Endothelial cell of umbilical vein (primary cell): ENCODE measurements around the gene SEMA3A.

Source experiments
- EZH2 ChIP-seq: IDR thresholded peaks from 2 replicates; pipeline ENCODE4 v1.6.1; 2012; ENCODE audit warnings: borderline replicate concordance, low read depth, mild to moderate bottlenecking, moderate library complexity, low read length, inconsistent platforms; ENCODE audit not compliant: severe bottlenecking
- MYC ChIP-seq: IDR thresholded peaks from one replicate; pipeline ENCODE4 v1.6.1; 2011; ENCODE audit warnings: mild to moderate bottlenecking, low read depth, low read length
- POLR2A ChIP-seq: IDR thresholded peaks from 2 replicates; pipeline ENCODE4 v1.6.1; 2012; ENCODE audit warnings: low read depth, mild to moderate bottlenecking, control low read depth, low read length
- POLR2AphosphoS5 ChIP-seq: IDR thresholded peaks from 2 replicates; pipeline ENCODE4 v1.6.1; 2012; ENCODE audit warnings: low read depth, mild to moderate bottlenecking, control low read depth, low read length, moderate library complexity; ENCODE audit not compliant: insufficient read depth
- TF ChIP-seq, protein P1 (sequence below), 2 donors: IDR thresholded peaks; 1 replicate in 1 of 2; 2 replicates in 1 of 2; pipeline ENCODE4 v1.5.1; 2011; ENCODE audit warnings: low read length in 2 of 2, mild to moderate bottlenecking in 2 of 2, moderate library complexity in 2 of 2, control low read depth in 1 of 2, inconsistent platforms in 1 of 2, low read depth in 1 of 2; ENCODE audit not compliant: insufficient read depth in 1 of 2; ENCODE audit errors: extremely low read depth in 1 of 2
- TF ChIP-seq, protein P2 (sequence below): IDR thresholded peaks from 2 replicates; pipeline ENCODE4 v1.6.1; 2011; ENCODE audit not compliant: insufficient read depth, insufficient read length

DNA sequence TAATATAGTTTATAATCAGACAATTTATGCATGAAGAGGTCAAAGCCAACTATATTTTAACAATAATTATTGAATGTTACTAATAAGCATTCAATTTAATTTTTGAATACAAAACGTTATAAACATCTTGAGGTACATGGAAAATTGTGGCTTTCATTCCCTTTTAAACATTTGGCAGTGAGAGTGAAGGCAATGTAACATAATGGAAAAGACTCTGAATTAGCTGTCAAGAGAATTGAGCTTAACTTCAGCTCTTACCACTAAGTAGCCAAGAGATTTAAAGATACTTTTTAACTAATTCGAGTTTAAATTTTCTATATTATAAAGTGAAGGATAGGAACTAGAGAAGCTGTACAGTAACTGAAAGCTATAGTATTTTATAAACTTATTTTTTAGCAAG, 98.6 kb downstream of the SEMA3A start:
- TF ChIP-seq POLR2AphosphoS5 = no peak
- TF ChIP-seq, protein P1, sequence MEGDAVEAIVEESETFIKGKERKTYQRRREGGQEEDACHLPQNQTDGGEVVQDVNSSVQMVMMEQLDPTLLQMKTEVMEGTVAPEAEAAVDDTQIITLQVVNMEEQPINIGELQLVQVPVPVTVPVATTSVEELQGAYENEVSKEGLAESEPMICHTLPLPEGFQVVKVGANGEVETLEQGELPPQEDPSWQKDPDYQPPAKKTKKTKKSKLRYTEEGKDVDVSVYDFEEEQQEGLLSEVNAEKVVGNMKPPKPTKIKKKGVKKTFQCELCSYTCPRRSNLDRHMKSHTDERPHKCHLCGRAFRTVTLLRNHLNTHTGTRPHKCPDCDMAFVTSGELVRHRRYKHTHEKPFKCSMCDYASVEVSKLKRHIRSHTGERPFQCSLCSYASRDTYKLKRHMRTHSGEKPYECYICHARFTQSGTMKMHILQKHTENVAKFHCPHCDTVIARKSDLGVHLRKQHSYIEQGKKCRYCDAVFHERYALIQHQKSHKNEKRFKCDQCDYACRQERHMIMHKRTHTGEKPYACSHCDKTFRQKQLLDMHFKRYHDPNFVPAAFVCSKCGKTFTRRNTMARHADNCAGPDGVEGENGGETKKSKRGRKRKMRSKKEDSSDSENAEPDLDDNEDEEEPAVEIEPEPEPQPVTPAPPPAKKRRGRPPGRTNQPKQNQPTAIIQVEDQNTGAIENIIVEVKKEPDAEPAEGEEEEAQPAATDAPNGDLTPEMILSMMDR (IDR thresholded peaks at IDR 0.05; ENCODE audit: extremely low read depth in 1 of 2, insufficient read depth in 1 of 2, low read depth in 1 of 2, low read length in 2 of 2) = no peak
- no peak for TF ChIP-seq POLR2A
- no peak for TF ChIP-seq MYC
- TF ChIP-seq, protein P2, sequence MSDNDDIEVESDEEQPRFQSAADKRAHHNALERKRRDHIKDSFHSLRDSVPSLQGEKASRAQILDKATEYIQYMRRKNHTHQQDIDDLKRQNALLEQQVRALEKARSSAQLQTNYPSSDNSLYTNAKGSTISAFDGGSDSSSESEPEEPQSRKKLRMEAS = no peak
- no peak for TF ChIP-seq EZH2
